PC-9 (cell line): ENCODE measurements around the gene ATP2C2. TPM values are rescaled to one million over a fixed set of nuclear protein-coding genes. Genes with fewer than 3 reads are reported as not detected.

Experiments
- BruUV-seq: library from RNA; stranded (reverse); fragments of 400-500 nt; replicated peaks from 2 replicates; lab custom pipeline; 2021; lab: Mats Ljungman, UMichigan
- CTCF ChIA-PET: fragments of 300-600 bp; sonication (Branson Sonifier 250); formaldehyde crosslinking; loops from one replicate; lab custom pipeline; 2022; ENCODE audit warnings: antibody characterized with exemption; lab: Charles Lee
- POLR2A ChIA-PET: fragments of 300-600 bp; sonication (Branson Sonifier 250); formaldehyde crosslinking; loops from one replicate; lab custom pipeline; 2022; ENCODE audit warnings: antibody characterized with exemption; ENCODE audit not compliant: unreplicated experiment; lab: Charles Lee
- DNase-seq, 2 experiments: peaks; one replicate each; pipeline versions ENCODE4 v3.0.0 to v3.0.0-alpha.2; 2015 to 2022; ENCODE audit warnings: mixed read lengths in 1 of 2
- H2AFZ ChIP-seq: fragments of 200-600 bp; sonication (generic); 2 replicates; pipeline ENCODE4 v1.8.1; 2017; ENCODE audit warnings: antibody characterized with exemption
- H3F3A ChIP-seq: fragments of 200-600 bp; sonication (generic); 2 replicates; pipeline ENCODE4 v1.8.1; 2017; ENCODE audit warnings: antibody characterized with exemption, mild to moderate bottlenecking, low read depth; ENCODE audit not compliant: insufficient read depth
- H3K27ac ChIP-seq: fragments of 200-600 bp; sonication (generic); 2 replicates; pipeline ENCODE4 v1.6.1; 2016; ENCODE audit warnings: mixed run types
- H3K27me3 ChIP-seq: fragments of 200-600 bp; sonication (generic); 2 replicates; pipeline ENCODE4 v1.6.1; 2016; ENCODE audit warnings: low read depth, mixed run types; ENCODE audit not compliant: insufficient read depth
- H3K36me3 ChIP-seq: fragments of 200-600 bp; sonication (generic); 2 replicates; pipeline ENCODE4 v1.6.1; 2016; ENCODE audit warnings: low read depth, mixed run types
- H3K4me1 ChIP-seq: fragments of 200-600 bp; sonication (generic); replicated peaks from 2 replicates; pipeline ENCODE4 v1.6.1; 2016; ENCODE audit warnings: mixed run types; ENCODE audit not compliant: insufficient read depth
- H3K4me2 ChIP-seq: fragments of 200-600 bp; sonication (generic); 2 replicates; pipeline ENCODE4 v1.6.1; 2017; ENCODE audit warnings: mixed run types
- H3K4me3 ChIP-seq: fragments of 200-600 bp; sonication (generic); 2 replicates; pipeline ENCODE4 v1.6.1; 2016; ENCODE audit warnings: mixed run types
- H3K79me2 ChIP-seq: fragments of 200-600 bp; sonication (generic); 2 replicates; pipeline ENCODE4 v1.6.1; 2017; ENCODE audit warnings: low read depth, mixed run types
- H3K9me2 ChIP-seq: fragments of 200-600 bp; sonication (generic); 2 replicates; pipeline ENCODE4 v1.8.1; 2017; ENCODE audit warnings: mild to moderate bottlenecking; ENCODE audit not compliant: insufficient read depth
- H3K9me3 ChIP-seq: fragments of 200-600 bp; sonication (generic); 2 replicates; pipeline ENCODE4 v1.8.1; 2016; ENCODE audit warnings: low read depth; ENCODE audit not compliant: insufficient read depth
- H4K20me1 ChIP-seq: fragments of 200-600 bp; sonication (generic); 2 replicates; pipeline ENCODE4 v1.8.1; 2017; ENCODE audit not compliant: insufficient read depth
- EZH2 ChIP-seq: fragments of 200-600 bp; sonication (generic); IDR thresholded peaks from 2 replicates; pipeline ENCODE4 v1.8.0; 2017; ENCODE audit warnings: antibody characterized with exemption, low read depth
- intact Hi-C: fragments of 100-400 bp; cut with micrococcal nuclease; formaldehyde crosslinking; loops from one replicate; pipeline ENCODE4 v1.10.0; 2022; ENCODE audit not compliant: unreplicated experiment
- total RNA-seq: library from RNA; stranded (reverse); gene quantifications from 2 replicates; pipeline ENCODE4 v1.2.3, GENCODE V29; 2021
- TF ChIP-seq, protein P1 (sequence below): fragments of 200-600 bp; sonication (generic); conservative IDR thresholded peaks from 2 replicates; pipeline ENCODE4 v1.6.1; 2017; ENCODE audit warnings: mixed run types, antibody characterized with exemption, mild to moderate bottlenecking, moderate library complexity

ATP2C2 gene
- total RNA-seq, 1 experiment from 2014 or later, result 17.2 TPM

DNA sequence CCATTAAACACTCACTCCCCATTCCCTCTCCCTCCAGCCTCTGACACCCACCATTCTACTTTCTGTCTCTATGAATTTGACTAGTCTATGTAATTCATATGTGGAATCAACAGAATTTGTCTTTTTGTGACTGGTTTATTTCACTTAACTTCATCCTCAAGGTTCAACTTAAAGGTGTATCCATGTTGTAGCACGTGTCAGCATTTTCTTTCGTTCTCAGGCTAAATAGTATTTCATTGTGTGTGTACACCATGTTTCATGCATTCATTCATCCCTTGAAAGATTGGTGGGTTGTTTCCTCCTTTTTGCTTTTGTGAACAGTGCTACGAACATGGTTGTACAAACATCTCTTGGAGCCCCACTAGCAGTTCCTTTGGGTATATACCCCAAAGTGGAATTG is 36.0 kb downstream of the ATP2C2 start:
- peaks cover 4% of the 10 kb centered on the region for H3K36me3 ChIP-seq
- H3F3A ChIP-seq, result peaks cover 3% of the 10 kb centered on the region; the same call in 1 of the 2 replicates
- H3K4me2 ChIP-seq, result no peak overlapping the region
- H3K27ac ChIP-seq, result no peak overlapping the region
- intact Hi-C loops, result no loop called here
- no peaks in the 10 kb centered on the region for H3K9me2 ChIP-seq
- ChIA-PET POLR2A (no interaction called here), CTCF (no interaction called here)
- no peak overlapping the region for H2AFZ ChIP-seq
- no peaks in the 10 kb centered on the region for H3K79me2 ChIP-seq
- H4K20me1 ChIP-seq, result no peaks in the 10 kb centered on the region
- BruUV-seq, result no TSS peak
- TF ChIP-seq, protein P1, sequence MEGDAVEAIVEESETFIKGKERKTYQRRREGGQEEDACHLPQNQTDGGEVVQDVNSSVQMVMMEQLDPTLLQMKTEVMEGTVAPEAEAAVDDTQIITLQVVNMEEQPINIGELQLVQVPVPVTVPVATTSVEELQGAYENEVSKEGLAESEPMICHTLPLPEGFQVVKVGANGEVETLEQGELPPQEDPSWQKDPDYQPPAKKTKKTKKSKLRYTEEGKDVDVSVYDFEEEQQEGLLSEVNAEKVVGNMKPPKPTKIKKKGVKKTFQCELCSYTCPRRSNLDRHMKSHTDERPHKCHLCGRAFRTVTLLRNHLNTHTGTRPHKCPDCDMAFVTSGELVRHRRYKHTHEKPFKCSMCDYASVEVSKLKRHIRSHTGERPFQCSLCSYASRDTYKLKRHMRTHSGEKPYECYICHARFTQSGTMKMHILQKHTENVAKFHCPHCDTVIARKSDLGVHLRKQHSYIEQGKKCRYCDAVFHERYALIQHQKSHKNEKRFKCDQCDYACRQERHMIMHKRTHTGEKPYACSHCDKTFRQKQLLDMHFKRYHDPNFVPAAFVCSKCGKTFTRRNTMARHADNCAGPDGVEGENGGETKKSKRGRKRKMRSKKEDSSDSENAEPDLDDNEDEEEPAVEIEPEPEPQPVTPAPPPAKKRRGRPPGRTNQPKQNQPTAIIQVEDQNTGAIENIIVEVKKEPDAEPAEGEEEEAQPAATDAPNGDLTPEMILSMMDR, result no peak
- TF ChIP-seq EZH2, result no peak
- H3K27me3 ChIP-seq, result no peaks in the 10 kb centered on the region
- no peak for DNase-seq
- H3K4me1 ChIP-seq, result no peaks in the 10 kb centered on the region
- H3K4me3 ChIP-seq, result no peak overlapping the region
- peaks cover 5% of the 10 kb centered on the region; the same call in 1 of the 2 replicates for H3K9me3 ChIP-seq

GRCh38 chr16:84404936-84405639 is 36.8 kb downstream of the ATP2C2 start:
- Histone ChIP-seq H4K20me1 (no peaks in the 10 kb centered on the region), H3K4me3 (no peak overlapping the region), H3K27me3 (no peaks in the 10 kb centered on the region), H3K9me3 (peaks cover 5% of the 10 kb centered on the region; the same call in 1 of the 2 replicates), H3K79me2 (no peaks in the 10 kb centered on the region), H3K36me3 (peaks cover 3% of the 10 kb centered on the region), H3K4me2 (no peak overlapping the region), H3F3A (peaks cover 5% of the 10 kb centered on the region; the same call in 1 of the 2 replicates), H2AFZ (no peak overlapping the region), H3K4me1 (no peaks in the 10 kb centered on the region), H3K9me2 (no peaks in the 10 kb centered on the region), H3K27ac (no peak overlapping the region)
- DNase-seq, result no peak
- ChIA-PET CTCF (no interaction called here), POLR2A (interaction anchor here (0.6 kb wide), 1 partner anchor 9 kb away, joined by 4 read pairs; no protein-coding TSS in a partner anchor)
- TF ChIP-seq, protein P1, result no peak
- no peak for TF ChIP-seq EZH2
- BruUV-seq, result no TSS peak
- intact Hi-C loops, result no loop called here

- intact Hi-C loops, result no loop called here
- no peak for DNase-seq
- no peak overlapping the region for H3K27ac ChIP-seq
- CTCF ChIA-PET, result no interaction called here
- H3K4me1 ChIP-seq, result no peaks in the 10 kb centered on the region
- peaks cover 3% of the 10 kb centered on the region for H3K36me3 ChIP-seq
- no peak for TF ChIP-seq EZH2
- TF ChIP-seq, protein P1, result no peak
- H4K20me1 ChIP-seq, result no peaks in the 10 kb centered on the region
- peaks cover 8% of the 10 kb centered on the region; the same call in 1 of the 2 replicates for H3F3A ChIP-seq
- no peaks in the 10 kb centered on the region for H3K9me2 ChIP-seq
- no peaks in the 10 kb centered on the region for H3K79me2 ChIP-seq
- no peak overlapping the region for H3K4me3 ChIP-seq
- POLR2A ChIA-PET, result interaction anchor here (0.6 kb wide), 1 partner anchor 10 kb away, joined by 4 read pairs; no protein-coding TSS in a partner anchor
- no peak overlapping the region for H2AFZ ChIP-seq
- no TSS peak for BruUV-seq
- H3K27me3 ChIP-seq, result no peaks in the 10 kb centered on the region
- H3K9me3 ChIP-seq, result peaks cover 5% of the 10 kb centered on the region; the same call in 1 of the 2 replicates
- no peak overlapping the region for H3K4me2 ChIP-seq
Measured at GRCh38 chr16:84406006-84406963, 37.9 kb downstream of the ATP2C2 start.
